Measurements from ENCODE around the gene PPP2R5C. TPM values are rescaled to one million over a fixed set of nuclear protein-coding genes. Genes with fewer than 3 reads are reported as not detected.

The PPP2R5C gene
- total and polyA plus RNA-seq, 7 donors = 90.2 to 175 (median 131) TPM

GRCh38 chr14:101717663-101718490 lies 43.6 kb upstream of the PPP2R5C start:
- no peak for TF ChIP-seq POLR2AphosphoS5 (IDR thresholded peaks at IDR 0.05)
- no peak for TF ChIP-seq EP300 (IDR thresholded peaks at IDR 0.05)

DNA sequence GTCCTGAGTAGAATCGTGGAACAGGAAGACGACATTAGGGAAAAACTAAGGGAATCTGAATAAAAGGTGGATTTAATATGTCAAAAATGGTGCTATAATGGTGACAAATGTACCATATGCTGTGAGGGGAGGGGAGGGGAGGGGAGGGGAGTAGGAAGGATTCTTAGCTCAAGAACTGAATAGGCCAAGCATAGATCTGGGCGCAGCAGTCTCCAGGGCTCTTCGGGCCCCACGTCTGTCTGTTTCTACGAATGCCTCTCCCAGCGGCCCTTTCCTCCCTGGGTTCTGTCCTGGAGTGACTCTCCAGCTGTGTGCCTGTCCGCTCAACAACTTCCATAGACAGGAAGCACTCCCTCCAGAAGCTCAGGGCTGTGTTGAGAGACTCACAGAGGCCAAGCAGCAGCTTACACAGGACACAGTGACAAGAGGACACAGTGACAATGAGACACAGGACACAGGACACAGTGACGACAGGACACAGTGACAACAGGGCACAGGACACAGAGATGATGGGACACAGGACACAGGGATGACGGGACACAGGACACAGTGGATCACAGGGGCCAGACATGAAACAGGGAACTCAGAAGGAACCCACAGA lies 42.4 kb upstream of the PPP2R5C start:
- no peak overlapping the region for H3K4me3 ChIP-seq
- H3K9me3 ChIP-seq = no peaks in the 10 kb centered on the region
- TF ChIP-seq POLR2AphosphoS5 (IDR thresholded peaks at IDR 0.05) = no peak
- no peak for TF ChIP-seq CTCF (IDR thresholded peaks at IDR 0.05)
- TF ChIP-seq POLR2A (IDR thresholded peaks at IDR 0.05) = no peak
- no peak for TF ChIP-seq EP300 (IDR thresholded peaks at IDR 0.05)
- intact Hi-C loops (cut with DNase I) = no loop called here
- no peaks in the 10 kb centered on the region for H3K27me3 ChIP-seq
- H3K4me1 ChIP-seq = no peaks in the 10 kb centered on the region
- no peaks in the 10 kb centered on the region for H3K36me3 ChIP-seq
- H3K27ac ChIP-seq = no peak overlapping the region
- DNase-seq = no peak
- WGBS, 2 donors = 72 to 79% methylated on average over 10 of the region's 10 CpGs

More at GRCh38 chr14:101717663-101718490, 43.6 kb upstream of the PPP2R5C start:
- Histone ChIP-seq H3K4me1 (no peaks in the 10 kb centered on the region), H3K27me3 (no peaks in the 10 kb centered on the region), H3K27ac (no peak overlapping the region), H3K36me3 (no peaks in the 10 kb centered on the region), H3K9me3 (no peaks in the 10 kb centered on the region), H3K4me3 (no peak overlapping the region)
- no peak for DNase-seq
- WGBS, 2 donors = 91 to 93% methylated on average over 19 of the region's 19 CpGs
- intact Hi-C loops (cut with DNase I) = no loop called here

GRCh38 chr14:101719708-101720107 lies 41.8 kb upstream of the PPP2R5C start:
- no peaks in the 10 kb centered on the region for H3K27me3 ChIP-seq
- H3K4me3 ChIP-seq = no peak overlapping the region
- intact Hi-C loops (cut with DNase I) = no loop called here
- no peaks in the 10 kb centered on the region for H3K9me3 ChIP-seq
- WGBS, 2 donors = 65 to 91% methylated on average over 8 of the region's 8 CpGs
- no peaks in the 10 kb centered on the region for H3K36me3 ChIP-seq
- DNase-seq = no peak
- no peak overlapping the region for H3K27ac ChIP-seq
- H3K4me1 ChIP-seq = no peaks in the 10 kb centered on the region
- TF ChIP-seq POLR2AphosphoS5 (IDR thresholded peaks at IDR 0.05) (no peak), CTCF (IDR thresholded peaks at IDR 0.05) (no peak), POLR2A (IDR thresholded peaks at IDR 0.05) (no peak), EP300 (IDR thresholded peaks at IDR 0.05) (no peak)

- H3K9me3 ChIP-seq = no peaks in the 10 kb centered on the region
- no peaks in the 10 kb centered on the region for H3K27me3 ChIP-seq
- no peaks in the 10 kb centered on the region for H3K4me1 ChIP-seq
- H3K36me3 ChIP-seq = no peaks in the 10 kb centered on the region
- H3K4me3 ChIP-seq = no peak overlapping the region
- TF ChIP-seq POLR2A (IDR thresholded peaks at IDR 0.05) = no peak
- TF ChIP-seq POLR2AphosphoS5 (IDR thresholded peaks at IDR 0.05) = no peak
- TF ChIP-seq EP300 (IDR thresholded peaks at IDR 0.05) = no peak
- TF ChIP-seq CTCF (IDR thresholded peaks at IDR 0.05) = no peak
- WGBS, 2 donors = 31 to 46% methylated on average over 5 of the region's 5 CpGs
- DNase-seq = no peak
- intact Hi-C loops (cut with DNase I) = no loop called here
- H3K27ac ChIP-seq = no peak overlapping the region
Observed at GRCh38 chr14:101721111-101721510, 40.4 kb upstream of the PPP2R5C start.

DNA sequence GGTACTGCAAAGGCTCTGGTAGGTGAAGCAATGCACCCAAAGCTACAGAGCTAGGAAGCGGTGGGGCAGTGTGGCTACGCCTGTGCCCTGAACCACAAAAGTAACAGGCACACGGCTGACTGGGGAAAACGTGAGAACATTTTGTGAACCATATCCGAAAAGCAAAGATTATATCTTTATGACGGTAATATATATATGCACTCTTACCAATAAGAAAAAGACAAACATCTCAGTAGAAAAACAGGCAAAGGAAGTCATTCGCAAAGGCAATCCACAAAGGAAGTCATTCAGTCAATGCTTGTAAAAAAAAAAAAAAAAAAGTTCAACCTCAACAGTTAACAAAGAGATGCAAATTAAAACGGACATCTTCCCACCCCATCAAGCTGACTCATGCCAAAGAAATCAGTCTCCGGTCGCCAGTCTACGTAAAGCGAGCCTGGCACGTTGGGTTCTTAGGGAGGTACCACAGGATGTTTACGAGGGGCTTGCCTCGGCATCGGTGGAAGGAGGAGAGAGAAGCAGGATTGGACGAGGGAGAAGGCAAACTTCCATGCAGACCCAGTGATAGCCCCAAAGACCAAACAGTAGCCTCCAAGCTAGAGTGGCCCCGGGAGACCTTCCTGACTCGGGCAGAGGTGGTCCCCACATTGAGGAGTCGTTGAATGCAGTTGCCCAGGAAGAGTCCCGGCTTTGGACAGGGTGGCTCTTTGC lies 39.4 kb upstream of the PPP2R5C start:
- 7 to 24% methylated on average over 21 of the region's 21 CpGs for WGBS, 2 donors
- H3K4me3 ChIP-seq = no peak overlapping the region
- no peaks in the 10 kb centered on the region for H3K36me3 ChIP-seq
- DNase-seq = no peak
- peak overlapping the region in 2 of 4 donors; percentile 9 to 51 for H3K27ac ChIP-seq
- no peak for TF ChIP-seq CTCF (IDR thresholded peaks at IDR 0.05)
- no peak for TF ChIP-seq EP300 (IDR thresholded peaks at IDR 0.05)
- TF ChIP-seq POLR2A (IDR thresholded peaks at IDR 0.05) = peak in 1 of 2 donors; percentile 34
- TF ChIP-seq POLR2AphosphoS5 (IDR thresholded peaks at IDR 0.05) = no peak
- intact Hi-C loops (cut with DNase I) = no loop called here
- no peaks in the 10 kb centered on the region for H3K4me1 ChIP-seq
- no peaks in the 10 kb centered on the region for H3K27me3 ChIP-seq
- no peaks in the 10 kb centered on the region for H3K9me3 ChIP-seq
